GOT3 (cell line): Measurements from ENCODE around the gene SULF2.
"Not testable (repeated sequence)": the region's sequence is repeated elsewhere in the genome, so short reads cannot be mapped to it uniquely, and the experiment has no call there.

Source experiments
- DNase-seq: peaks from one replicate; lab custom pipeline; 2025; ENCODE audit warnings: mixed read lengths; lab: John Stamatoyannopoulos, UW

Gene SULF2

DNA sequence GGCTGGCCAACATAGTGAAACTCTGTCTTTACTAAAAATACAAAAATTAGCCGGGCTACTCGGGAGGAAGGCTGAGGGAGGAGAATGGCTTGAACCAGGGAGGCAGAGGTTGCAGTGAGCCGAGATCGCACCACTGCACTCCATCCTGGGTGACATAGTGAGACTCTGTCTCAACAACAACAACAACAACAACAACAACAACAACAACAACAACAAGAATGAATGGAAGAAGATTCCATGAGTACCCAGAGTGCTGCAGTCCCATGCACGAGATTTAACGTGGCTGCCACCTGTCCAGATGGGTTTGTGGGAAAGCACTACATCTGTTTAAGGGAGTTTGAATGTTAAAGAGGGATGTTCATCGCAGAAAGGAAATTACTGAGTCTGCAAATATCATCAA, 19.7 kb upstream of the SULF2 start:
- DNase-seq, result not testable (repeated sequence)

DNA sequence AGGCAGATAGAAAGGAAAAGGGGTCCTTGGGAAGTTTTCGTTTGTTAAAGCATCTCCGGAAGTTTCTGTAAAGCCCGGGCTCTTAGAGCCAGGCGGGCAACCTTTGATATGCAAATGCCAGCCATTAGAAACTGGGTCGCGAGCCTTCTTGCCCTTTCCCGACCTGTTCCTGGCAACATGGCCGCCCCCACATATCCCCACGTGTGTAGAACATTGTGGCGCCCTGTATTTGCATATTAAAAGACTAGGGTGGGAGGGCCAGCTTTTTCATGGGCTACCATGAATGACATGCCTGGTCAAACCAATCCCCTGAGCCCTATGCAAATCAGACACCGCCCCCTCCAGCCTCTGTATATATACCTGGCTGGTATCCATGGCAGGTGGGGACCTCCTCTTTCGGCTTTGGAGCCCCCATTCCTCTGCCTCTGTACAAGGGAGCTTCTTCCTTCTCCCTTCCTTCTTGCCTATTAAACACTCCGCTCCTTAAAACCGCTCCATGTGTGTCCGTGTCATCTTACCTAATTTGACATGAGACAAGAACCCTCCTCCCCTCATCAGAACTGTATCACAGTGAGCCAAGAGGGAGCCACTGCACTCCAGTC, 19.0 kb upstream of the SULF2 start:
- not testable (repeated sequence) for DNase-seq

DNA sequence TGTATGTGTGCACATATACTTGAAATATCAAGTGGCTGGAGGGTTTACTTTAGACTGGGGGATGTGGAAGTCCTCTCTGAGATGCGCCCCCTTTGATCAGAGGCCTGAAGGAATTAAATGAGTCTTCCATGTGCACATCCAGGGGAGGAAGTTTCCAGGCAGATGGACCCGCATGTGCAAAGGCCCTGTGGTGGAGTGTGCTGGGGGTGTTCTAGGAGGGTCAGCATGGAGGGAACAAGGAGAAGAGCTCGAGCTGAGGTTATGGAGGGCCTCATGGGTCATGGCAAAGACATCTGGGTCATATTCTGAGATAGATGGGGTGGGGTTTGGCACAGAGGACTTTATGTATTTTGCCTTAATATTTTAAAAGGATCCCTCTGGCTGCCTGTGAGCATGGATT, 17.7 kb upstream of the SULF2 start:
- DNase-seq, result no peak

DNA sequence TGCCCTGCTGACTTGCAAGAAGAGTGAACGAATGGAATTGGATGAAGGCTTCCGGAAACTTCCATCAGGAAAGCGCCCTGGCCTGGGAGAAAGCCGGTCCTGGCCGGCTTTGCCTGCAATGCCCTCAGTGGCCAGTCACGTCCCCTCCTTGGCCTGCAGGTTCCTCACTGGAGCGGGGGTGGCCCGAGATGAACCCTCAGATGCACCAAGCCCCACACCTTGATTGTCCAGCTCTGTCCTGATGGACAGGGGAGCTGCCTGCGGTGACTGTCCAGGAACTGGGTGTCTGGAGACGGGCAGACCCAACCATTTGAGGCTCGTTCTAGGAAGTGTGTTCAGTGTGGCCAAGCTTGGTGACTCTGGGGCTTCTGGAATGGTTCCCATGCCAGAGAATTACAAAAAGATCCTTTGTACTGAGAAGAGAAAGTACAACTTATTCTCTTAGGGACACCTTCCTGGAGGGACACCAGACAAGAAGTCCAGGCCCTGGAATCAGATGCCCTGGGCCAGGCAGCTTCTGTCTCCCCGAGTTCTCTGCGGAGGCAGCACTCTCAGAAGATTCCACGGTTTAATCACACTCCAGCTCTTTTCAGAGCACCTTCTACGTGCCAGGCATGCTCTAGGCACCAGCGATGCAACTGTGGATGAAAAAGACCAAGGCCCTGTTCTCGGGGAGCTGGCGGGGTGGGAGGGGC, 17.1 kb upstream of the SULF2 start:
- DNase-seq, result no peak

DNA sequence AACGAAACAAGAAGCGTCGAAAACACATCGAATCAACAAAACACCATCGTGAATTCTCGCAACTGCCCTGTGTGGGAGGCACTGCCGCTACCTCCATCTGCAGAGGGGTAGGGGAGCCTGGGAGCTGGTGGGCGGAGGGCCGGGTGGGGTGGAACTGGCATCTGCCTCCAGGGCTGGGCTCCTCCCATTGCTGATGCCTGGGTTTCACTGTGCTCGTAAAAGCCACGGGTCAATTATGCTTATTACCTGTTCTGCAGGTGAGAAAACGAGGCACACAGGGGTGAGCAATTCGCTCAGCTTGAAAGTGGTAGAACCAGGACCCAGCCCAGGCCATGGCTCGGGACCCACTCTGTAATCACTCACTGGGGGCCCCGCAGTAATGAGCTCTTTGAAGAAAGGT, 16.5 kb upstream of the SULF2 start:
- DNase-seq, result no peak

DNA sequence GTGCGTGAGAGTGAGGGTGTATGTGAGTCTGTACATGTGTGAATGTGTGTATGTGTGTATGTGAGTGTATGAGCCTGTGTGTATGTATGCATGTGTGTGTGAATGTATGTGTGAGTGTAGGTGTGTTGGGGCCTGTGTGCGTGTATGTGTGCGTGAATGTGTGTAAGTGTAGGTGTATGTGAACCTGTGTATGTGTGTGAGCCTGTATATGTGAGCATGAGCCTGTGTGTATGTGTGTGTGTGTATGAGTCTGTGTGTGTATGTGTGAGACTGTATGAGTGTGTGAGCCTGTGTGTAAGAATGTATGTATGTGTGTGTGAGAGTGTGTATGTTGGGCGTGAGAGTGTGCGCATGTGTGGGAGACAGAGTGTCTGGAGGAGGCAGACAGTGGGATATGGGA, 15.8 kb upstream of the SULF2 start:
- DNase-seq, result no peak

DNA sequence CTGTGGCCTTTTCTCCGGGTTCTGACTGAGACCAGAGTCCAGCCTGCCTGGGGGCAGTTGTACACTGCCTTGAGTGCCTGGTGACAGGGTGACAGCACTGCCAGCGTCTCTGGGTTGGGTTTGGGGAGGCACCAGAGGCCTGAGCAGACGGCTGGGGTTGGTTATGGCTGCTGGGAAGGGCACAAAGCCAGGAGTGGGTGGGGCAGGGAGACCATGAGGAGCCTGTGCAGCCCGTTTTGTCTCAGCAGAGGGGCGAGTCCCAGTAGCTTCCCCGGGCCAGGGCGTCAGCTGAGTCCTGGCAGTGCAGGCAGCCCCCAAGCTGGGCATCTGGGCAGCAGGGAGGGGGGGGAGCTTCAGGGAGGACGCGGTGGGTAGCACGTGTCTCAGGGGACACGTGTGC, 15.3 kb upstream of the SULF2 start:
- no peak for DNase-seq

DNA sequence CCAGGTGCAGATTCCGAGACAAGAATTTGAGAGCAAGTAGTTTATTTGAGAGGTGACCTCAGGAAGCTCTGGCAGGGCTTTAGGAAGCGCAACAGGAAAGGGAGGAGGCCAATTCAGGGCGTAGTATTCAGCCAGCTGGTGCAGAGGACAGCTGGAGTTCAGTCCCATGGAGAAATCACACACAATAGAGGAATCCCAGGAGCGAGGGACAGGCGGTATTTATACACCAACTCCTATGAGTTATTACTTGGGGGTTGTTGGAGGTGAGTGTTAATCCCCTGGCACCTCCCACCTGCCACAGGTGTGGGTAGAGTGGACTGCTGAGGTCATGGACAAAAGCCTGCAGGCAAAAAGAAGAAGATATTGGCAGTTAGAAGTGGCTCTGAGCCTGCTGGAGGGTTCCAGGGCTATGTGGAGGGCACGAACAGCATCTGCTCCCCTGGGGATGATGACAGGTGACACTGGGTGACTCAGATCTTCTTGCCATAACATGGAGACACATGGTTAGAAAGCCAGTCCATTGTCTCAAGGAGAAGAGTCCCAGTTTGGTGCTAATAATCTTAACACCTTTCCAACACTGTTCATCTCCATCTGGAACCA, 13.9 kb upstream of the SULF2 start:
- no peak for DNase-seq

DNA sequence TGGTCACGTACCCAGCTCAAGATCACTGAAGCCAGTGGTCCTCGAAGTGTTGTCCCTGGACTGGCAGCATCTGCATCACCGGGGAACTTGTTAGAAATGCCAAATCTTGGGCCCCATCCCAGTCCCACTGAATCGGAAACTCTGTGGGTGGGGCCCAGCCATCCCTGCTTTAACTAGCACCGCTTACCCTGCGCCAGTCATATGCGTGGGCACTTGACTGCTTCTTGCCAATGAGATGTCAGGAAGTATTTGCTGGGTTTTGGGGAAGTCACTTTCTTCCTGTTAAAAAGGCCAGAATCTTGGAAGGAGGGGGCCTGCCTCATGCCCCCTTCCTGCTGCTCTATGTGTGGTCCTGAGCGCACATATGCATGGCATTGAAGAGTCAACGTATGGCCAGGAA, 11.7 kb upstream of the SULF2 start:
- no peak for DNase-seq

DNA sequence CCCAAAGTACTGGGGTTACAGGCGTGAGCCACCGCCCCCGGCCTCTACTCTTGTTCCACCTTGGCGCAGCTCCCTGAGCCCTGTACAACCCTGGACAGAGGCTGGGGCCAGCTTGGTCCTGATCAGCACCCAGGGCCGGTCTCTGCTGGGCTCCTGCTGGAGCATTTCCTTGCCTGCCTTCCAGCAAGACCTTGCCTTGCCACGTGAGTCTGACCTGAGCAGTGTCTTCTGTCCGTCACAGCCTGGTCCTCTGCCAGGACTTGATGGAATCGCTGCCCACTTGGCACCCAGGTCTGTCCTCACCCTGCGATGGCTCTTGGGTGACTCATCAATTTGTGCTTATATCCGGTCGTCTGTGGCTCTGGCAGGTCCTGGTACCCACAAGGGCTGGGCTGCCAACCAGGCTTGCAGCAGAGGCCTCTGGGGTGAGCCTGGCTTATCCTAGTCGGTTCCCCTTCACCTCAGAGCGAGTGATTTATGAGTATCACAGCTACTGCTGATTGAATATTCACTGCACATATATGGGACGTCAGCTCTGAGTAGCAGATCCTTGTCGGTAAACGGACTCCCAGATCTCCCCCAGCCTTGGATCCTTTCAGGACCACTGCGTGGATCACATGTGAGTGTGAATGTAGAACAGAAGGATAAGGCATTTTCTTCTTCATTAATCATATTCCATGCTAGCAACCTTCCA, 10.1 kb upstream of the SULF2 start:
- no peak for DNase-seq

DNA sequence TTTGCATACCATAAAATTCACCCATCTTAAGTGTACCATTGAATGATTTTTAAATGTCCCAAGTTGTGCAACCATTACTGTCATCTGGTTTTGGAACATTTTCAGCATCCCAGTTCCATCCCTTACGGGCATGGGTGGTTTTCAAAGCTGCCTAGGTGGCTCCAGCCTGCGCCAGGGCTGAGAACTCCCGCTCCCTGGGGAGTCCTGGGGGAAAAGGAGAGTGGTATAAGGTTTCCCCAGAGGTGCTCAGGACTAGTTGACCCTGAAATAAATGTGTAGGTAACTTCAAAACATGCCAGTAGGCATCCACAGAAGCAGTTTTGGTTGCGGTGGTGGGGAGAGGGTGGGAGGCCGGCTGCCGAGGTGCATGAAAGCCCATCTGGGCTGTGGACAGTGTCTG, 9.0 kb upstream of the SULF2 start:
- not testable (repeated sequence) for DNase-seq

DNA sequence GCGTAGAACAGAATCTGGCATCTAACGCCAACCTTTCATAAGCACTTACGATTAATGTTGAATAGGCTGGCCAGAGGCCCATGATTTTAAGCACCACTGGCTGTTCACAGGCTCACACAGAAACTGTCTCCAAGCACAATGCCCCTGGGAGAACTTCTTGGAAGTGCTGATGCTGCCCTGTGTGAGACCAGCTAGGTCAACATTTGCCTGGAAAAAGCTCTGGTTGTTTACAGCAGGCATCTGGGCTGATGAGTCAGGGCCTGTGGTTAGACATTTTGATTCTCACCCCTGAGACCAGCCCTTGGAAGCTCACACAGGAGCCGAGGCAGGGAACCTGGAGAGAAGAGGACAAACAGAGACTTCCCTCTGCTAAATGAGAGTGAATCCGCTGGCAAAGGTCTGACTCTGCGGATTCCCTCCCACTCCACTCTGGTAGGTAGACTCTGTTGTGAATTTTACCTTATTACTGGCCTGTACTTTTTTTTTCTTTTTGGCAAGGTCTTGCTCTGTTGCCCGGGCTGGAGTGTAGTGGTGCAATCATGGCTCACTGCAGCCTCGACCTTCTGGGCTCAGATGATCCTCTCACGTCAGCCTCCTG, 6.8 kb upstream of the SULF2 start:
- peak; percentile 73 for DNase-seq

DNA sequence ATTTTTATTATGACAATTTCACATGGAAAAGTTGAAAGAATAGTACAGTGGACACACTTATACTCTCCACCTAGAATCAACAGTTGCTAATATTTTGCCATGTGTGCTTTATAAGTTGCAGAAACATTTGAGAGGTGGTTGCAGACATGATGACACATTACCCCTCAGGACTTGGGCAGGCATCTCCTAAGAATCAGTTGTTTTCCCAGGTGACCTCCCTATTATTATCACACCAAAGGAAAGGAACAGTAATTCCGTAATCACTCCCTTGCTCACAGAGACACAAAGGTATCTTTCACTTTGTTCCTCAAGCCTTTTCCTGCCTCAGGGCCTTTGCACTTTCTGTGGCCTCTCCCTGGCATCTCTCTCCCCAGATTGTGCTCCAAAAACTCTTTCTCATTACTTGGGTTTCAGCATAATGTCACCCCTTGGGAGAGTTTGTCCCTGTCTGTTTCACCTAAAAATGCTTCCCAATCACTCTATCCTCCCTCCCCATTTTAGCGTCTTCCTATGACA, 5.9 kb upstream of the SULF2 start:
- no peak for DNase-seq

DNA sequence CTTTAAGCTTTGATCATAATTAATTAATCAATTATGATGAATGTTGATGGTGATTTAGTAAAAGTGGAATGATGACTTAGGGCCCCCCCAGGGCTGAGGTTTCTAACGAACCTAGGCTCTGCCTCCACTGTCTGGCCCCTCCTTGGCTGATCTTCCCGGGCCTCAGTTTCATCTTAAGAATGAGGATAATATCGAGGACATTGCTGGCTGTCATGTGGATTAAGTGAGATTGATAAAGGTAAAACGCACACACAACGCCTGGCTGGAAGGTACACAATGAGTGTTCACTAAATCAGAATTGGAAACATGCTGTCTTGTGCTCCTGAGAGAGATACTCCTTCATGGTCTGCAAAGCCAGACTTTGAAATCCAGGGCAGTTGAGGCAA, 5.3 kb upstream of the SULF2 start:
- DNase-seq, result no peak

DNA sequence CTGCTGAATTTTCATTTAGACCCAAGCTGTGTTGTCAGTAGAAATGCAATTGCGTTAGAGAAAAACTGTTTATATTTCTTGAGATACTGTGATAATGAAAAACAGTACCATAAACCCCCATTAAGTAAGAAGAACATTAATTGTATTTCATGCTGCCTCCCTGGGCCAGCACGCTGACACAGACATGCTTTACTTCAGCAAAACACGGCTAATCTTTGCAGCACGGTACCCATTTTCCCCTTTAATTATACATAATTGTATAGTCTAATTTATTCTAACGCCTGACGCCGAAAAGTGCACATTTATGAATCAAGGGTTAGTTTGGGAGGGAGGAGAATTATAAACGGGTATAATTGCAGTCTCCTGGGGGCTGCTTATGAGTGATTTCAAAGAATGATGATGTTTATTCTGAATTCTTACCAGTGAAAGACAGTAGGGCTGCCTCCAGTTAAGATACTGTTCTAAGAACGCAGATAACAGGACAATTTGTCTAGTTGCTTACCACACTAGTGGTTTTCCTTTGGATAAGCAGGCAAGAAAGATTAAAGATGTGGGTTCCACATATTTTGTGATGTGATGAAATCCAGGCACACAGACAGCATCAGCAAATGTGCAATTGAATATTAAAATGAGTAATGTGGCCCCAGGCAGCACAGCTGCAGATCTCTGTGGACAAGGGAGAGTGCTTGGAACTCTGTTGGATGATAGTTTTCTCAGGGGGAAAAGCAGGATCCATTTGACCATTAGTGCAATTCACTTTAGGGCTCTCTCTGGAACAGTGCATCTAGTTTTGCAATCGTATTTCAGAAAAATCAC, 4.7 kb upstream of the SULF2 start:
- no peak for DNase-seq

DNA sequence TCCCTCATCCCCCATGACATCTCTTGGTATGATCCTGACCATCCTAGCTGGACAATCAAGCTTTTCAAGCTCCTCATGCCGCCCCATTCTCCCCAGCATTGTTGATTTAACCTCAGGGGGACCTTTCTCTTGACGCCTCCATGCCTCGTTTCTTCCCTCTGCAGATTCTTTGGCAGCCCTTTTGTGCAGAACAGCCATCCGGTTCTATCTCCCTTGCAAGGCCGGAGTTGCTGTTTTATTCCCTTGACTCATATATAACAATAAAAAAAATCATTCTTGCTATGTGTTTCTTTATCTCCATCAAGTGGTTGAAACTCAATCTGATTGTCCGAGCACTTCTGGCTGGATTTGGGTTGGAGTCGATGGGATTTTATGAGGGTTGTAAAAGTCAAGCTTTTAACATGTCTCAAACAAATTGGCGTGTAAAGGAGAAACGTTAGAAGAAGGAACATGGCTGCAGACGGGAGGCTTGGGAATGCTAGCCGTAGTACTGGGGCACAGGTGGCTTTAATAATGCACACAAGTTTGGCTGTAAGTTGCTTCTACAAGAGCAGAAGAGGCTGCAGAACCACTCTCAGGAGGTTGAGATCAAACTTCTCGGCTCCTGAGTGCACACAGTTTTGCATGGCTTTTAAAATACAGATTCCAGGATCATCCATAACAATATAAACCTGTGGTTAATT, 3.9 kb upstream of the SULF2 start:
- no peak for DNase-seq

DNA sequence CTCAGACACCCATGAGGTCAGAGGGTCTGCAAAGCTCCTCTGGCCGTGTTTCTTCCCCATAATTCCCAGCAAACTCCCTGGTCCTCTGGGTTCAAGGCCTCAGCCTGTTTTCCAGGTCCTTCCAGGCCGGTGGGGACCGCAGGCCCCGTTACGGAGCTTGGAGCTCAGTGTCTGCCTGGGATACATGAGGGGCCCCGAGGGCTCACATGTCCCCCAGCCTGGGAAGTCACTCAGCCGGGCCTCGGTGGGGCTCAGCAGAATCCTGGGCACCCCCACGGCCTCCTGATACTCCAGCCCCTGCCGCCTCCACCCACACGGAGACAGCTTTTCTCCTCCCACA, 3.4 kb upstream of the SULF2 start:
- DNase-seq, result no peak

DNA sequence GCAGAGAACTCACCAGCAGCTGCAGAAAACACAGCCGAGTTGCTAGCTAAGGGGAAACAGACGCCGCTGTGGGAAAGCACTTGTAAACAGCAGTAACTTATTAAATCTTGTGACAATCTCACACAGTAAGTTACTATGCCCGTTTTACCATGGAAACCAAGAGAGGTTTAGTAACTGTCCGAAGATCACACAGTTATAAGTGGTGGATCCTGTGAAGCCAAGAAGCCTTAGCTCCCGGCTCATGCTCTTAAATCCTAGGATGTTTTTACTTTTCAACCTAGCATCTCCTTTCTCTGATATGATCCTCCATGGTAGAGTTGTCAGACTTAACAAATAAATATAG, 1.5 kb upstream of the SULF2 start:
- no peak for DNase-seq

DNA sequence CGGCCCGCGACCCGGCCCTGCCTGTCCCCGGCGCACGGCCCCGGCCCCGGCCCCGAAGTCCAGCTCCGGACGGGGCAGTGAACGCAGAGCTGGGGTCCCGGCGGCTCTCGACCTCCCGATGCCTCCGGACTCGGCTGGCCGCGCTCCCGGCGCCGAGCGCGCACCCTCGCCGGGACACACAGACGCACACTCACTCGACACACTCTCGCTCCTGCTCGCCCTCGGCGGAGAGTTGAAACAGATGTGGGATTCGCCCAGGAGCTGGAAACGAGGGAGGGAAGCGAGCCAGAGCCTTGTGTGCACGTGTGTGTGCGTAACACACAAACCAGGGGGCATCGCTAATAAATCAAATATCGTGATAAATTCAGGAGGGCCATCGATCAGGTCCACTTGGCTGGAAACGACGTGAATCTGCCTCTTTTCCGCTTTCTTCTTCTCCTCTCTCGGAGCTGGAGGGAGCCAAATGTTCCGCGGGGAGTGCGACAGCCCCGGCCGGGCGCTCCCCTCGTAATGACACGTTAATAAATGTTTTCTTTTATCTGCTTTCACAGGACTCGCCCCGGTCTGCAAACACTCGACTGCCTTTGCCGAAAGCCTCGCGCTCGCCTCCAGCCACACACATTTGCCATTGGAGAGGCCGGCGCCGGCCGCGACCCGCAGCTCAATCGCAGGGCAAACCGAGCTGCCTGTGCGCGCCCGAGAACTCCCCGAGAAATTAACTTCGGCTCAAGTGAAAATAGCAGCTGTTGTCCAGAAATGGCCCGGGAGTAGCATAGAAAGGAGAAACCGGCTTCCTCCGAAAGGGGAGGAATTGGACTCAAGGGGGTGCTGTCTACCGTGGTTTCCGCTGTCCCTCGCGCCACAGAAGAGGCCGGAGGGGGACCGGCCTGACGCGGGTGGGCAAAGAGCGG, 828 bp upstream of the SULF2 start:
- peak; percentile 36 for DNase-seq

DNA sequence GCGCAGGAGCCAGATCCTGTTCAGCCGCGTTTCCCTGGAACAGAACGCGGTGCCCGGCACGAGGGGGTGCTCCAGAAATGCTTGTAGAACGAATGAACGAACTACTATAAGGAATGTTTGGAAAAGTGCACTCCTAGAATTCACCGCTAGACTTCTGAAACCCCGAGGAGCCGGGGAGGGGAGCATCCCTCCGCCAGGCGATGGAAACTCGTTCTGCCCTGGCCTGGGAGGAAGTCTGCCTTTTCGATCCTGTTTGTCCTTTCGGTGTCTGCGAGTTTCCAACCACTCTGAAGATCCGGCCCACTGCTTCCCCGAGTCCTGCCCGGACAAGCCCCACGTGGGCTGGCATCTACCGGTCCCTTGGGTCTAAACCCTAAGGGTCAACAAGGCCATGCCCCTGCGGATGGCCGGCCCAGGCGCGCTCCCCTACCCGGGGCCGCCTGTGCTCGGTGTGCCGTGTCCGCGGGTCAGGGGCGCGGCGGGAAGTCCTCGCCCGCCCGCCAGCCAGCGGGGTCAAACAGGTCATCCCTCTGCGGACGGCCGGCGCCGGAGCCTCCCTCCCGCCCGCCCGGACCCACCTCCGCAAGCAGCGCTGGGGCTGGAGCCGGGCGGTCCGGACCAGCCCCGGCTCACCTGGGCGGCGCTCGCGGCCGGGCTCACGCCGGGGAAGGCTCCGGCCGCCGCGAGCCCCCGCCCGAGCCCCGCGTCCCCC, 526 bp downstream of the SULF2 start:
- no peak for DNase-seq
